IMR-90 (cell line): ENCODE data around the gene CDC14A. TPM values are rescaled to one million over a fixed set of nuclear protein-coding genes. Genes with fewer than 3 reads are reported as not detected.

Source experiments
- ATAC-seq: fragments of 200-7000 bp; cut with Tn5 transposase; 2 replicates; pipeline ENCODE4 v1.9.1; 2020; ENCODE audit warnings: low read depth, mild to moderate bottlenecking, moderate library complexity
- BruUV-seq: library from RNA; stranded (reverse); fragments of 400-500 nt; replicated peaks from 2 replicates; lab custom pipeline; 2021; lab: Mats Ljungman, UMichigan
- CTCF ChIA-PET: fragments of 300-600 bp; formaldehyde crosslinking; extraction: SDS; loops from one replicate; lab custom pipeline; 2021; ENCODE audit warnings: antibody characterized with exemption; lab: Yijun Ruan, JAX
- POLR2A ChIA-PET: fragments of 300-600 bp; sonication (Branson Sonifier 250); formaldehyde crosslinking; loops from one replicate; lab custom pipeline; 2022; ENCODE audit warnings: antibody characterized with exemption; ENCODE audit not compliant: unreplicated experiment; lab: Charles Lee
- DNase-seq: peaks from one replicate; pipeline ENCODE4 v3.0.0; 2013
- H2AFZ ChIP-seq: replicated peaks from 2 replicates; pipeline ENCODE3; 2013; ENCODE audit warnings: low read length, mild to moderate bottlenecking; ENCODE audit not compliant: poor library complexity
- H2AK5ac ChIP-seq: 2 replicates; pipeline ENCODE4 v1.6.1; 2013; ENCODE audit warnings: low read depth, low read length, inconsistent platforms
- H2AK9ac ChIP-seq: replicated peaks from 2 replicates; pipeline ENCODE3; 2013; ENCODE audit warnings: mild to moderate bottlenecking, low read depth, low read length, moderate library complexity; ENCODE audit not compliant: poor library complexity
- H2BK120ac ChIP-seq: 2 replicates; pipeline ENCODE4 v1.6.1; 2013; ENCODE audit warnings: low read depth, low read length, inconsistent platforms
- H2BK15ac ChIP-seq: 3 replicates; pipeline ENCODE4 v1.6.1; 2013; ENCODE audit warnings: low read depth, low read length, inconsistent platforms
- H2BK20ac ChIP-seq: 2 replicates; pipeline ENCODE4 v1.6.1; 2013; ENCODE audit warnings: low read depth, mild to moderate bottlenecking, inconsistent platforms, low read length, moderate library complexity
- H2BK5ac ChIP-seq: 2 replicates; pipeline ENCODE4 v1.6.1; 2013; ENCODE audit warnings: mild to moderate bottlenecking, low read depth, low read length, inconsistent platforms; ENCODE audit not compliant: poor library complexity, severe bottlenecking
- H3K14ac ChIP-seq: replicated peaks from 2 replicates; pipeline ENCODE4 v1.6.1; 2013; ENCODE audit warnings: low read depth, low read length, inconsistent platforms
- H3K18ac ChIP-seq: 2 replicates; pipeline ENCODE4 v1.6.1; 2013; ENCODE audit warnings: low read depth, low read length, control low read depth
- H3K23ac ChIP-seq: 2 replicates; pipeline ENCODE4 v1.6.1; 2013; ENCODE audit warnings: low read depth, low read length, inconsistent platforms
- H3K27ac ChIP-seq: 2 replicates; pipeline ENCODE4 v1.5.1; 2013; ENCODE audit warnings: mild to moderate bottlenecking, control low read depth, low read length; ENCODE audit not compliant: insufficient read depth
- H3K27me3 ChIP-seq: 2 replicates; pipeline ENCODE4 v1.6.1; 2013; ENCODE audit warnings: low read length; ENCODE audit not compliant: control insufficient read depth, insufficient read depth
- H3K36me3 ChIP-seq: 2 replicates; pipeline ENCODE4 v1.6.1; 2013; ENCODE audit warnings: low read length, mixed read lengths; ENCODE audit not compliant: control insufficient read depth, insufficient read depth
- H3K4ac ChIP-seq: 2 replicates; pipeline ENCODE4 v1.6.1; 2013; ENCODE audit warnings: low read depth, low read length, inconsistent platforms
- H3K4me1 ChIP-seq: 2 replicates; pipeline ENCODE4 v1.6.1; 2013; ENCODE audit warnings: low read length, mixed read lengths; ENCODE audit not compliant: control insufficient read depth, insufficient read depth
- H3K4me2 ChIP-seq: 2 replicates; pipeline ENCODE4 v1.6.1; 2013; ENCODE audit warnings: low read depth, mild to moderate bottlenecking, control low read depth, low read length, moderate library complexity
- H3K4me3 ChIP-seq: 2 replicates; pipeline ENCODE4 v1.5.1; 2013; ENCODE audit warnings: low read depth, mild to moderate bottlenecking, control low read depth, low read length, moderate library complexity; ENCODE audit not compliant: insufficient read depth
- H3K56ac ChIP-seq: 2 replicates; pipeline ENCODE4 v1.6.1; 2013; ENCODE audit warnings: low read length, inconsistent platforms; ENCODE audit not compliant: insufficient read depth; ENCODE audit errors: extremely low read depth
- H3K79me1 ChIP-seq, 2 experiments: 2 replicates each; pipeline ENCODE4 v1.6.1; 2013; ENCODE audit warnings: low read length in 2 of 2, inconsistent platforms in 1 of 2, low read depth in 1 of 2
- H3K9ac ChIP-seq: 2 replicates; pipeline ENCODE4 v1.6.1; 2013; ENCODE audit warnings: low read depth, low read length, control low read depth
- H3K9me1 ChIP-seq: 2 replicates; pipeline ENCODE4 v1.6.1; 2013; ENCODE audit warnings: low read length, inconsistent platforms; ENCODE audit not compliant: insufficient read depth
- H3K9me3 ChIP-seq: 2 replicates; pipeline ENCODE4 v1.6.1; 2013; ENCODE audit warnings: low read length; ENCODE audit not compliant: control insufficient read depth, insufficient read depth
- H4K20me1 ChIP-seq: 2 replicates; pipeline ENCODE4 v1.6.1; 2013; ENCODE audit warnings: low read length, inconsistent platforms; ENCODE audit not compliant: insufficient read depth
- H4K5ac ChIP-seq: 2 replicates; pipeline ENCODE4 v1.6.1; 2013; ENCODE audit warnings: mild to moderate bottlenecking, low read depth, low read length, control low read depth
- H4K8ac ChIP-seq, 2 experiments: 2 replicates each; pipeline ENCODE4 v1.6.1; 2013; ENCODE audit warnings: low read depth in 2 of 2, low read length in 2 of 2, control low read depth in 1 of 2, inconsistent platforms in 1 of 2
- H4K91ac ChIP-seq: 2 replicates; pipeline ENCODE4 v1.6.1; 2013; ENCODE audit warnings: low read depth, low read length, inconsistent platforms; ENCODE audit not compliant: insufficient read depth
- BHLHE40 ChIP-seq: fragments of 150-350 bp; IDR thresholded peaks from 2 replicates; pipeline ENCODE4 v1.6.1; 2016; ENCODE audit warnings: mild to moderate bottlenecking, low read depth, low read length
- CEBPB ChIP-seq: IDR thresholded peaks from 2 replicates; pipeline ENCODE4 v1.6.1; 2012; ENCODE audit warnings: low read depth, low read length, improper control_type of control experiment
- CHD1 ChIP-seq: IDR thresholded peaks from 2 replicates; pipeline ENCODE4 v1.6.1; 2012; ENCODE audit warnings: low read depth, low read length, improper control_type of control experiment
- FOS ChIP-seq: fragments of 150-350 bp; IDR thresholded peaks from 2 replicates; pipeline ENCODE4 v1.6.1; 2016; ENCODE audit warnings: low read depth, low read length
- MAFK ChIP-seq: IDR thresholded peaks from 2 replicates; pipeline ENCODE4 v1.6.1; 2012; ENCODE audit warnings: low read depth, low read length, improper control_type of control experiment
- MAZ ChIP-seq: IDR thresholded peaks from 2 replicates; pipeline ENCODE4 v1.6.1; 2012; ENCODE audit warnings: low read depth, mild to moderate bottlenecking, low read length, improper control_type of control experiment, moderate library complexity, borderline replicate concordance
- MXI1 ChIP-seq: IDR thresholded peaks from 2 replicates; pipeline ENCODE4 v1.6.1; 2012; ENCODE audit warnings: low read depth, mild to moderate bottlenecking, low read length, moderate library complexity, borderline replicate concordance
- NFE2L2 ChIP-seq: fragments of 150-350 bp; IDR thresholded peaks from 2 replicates; pipeline ENCODE4 v1.6.1; 2016; ENCODE audit warnings: low read depth, mild to moderate bottlenecking, low read length
- POLR2A ChIP-seq: IDR thresholded peaks from 2 replicates; pipeline ENCODE4 v1.6.1; 2012; ENCODE audit warnings: mild to moderate bottlenecking, low read depth, low read length
- RAD21 ChIP-seq: IDR thresholded peaks from 2 replicates; pipeline ENCODE4 v1.6.1; 2012; ENCODE audit warnings: low read length, improper control_type of control experiment
- RCOR1 ChIP-seq: IDR thresholded peaks from 2 replicates; pipeline ENCODE4 v1.6.1; 2012; ENCODE audit warnings: mild to moderate bottlenecking, low read length, improper control_type of control experiment; ENCODE audit not compliant: insufficient replicate concordance
- RFX5 ChIP-seq: IDR thresholded peaks from 2 replicates; pipeline ENCODE4 v1.8.0; 2012; ENCODE audit warnings: low read depth, mild to moderate bottlenecking, low read length, moderate library complexity
- SMC3 ChIP-seq: fragments of 150-350 bp; IDR thresholded peaks from 2 replicates; pipeline ENCODE4 v1.6.1; 2016; ENCODE audit warnings: low read depth, mild to moderate bottlenecking, antibody characterized with exemption, low read length, moderate library complexity
- WGBS, 2 experiments: methylation state at CpG; one replicate each; pipeline versions ENCODE4 v1.1.5 to v1.1.7; 2013; ENCODE audit warnings: missing lambda C conversion rate in 2 of 2; ENCODE audit not compliant: insufficient read length in 1 of 2; ENCODE audit errors: extremely low coverage in 2 of 2; 5-methylcytosine and 5-hydroxymethylcytosine counted together
- dilution Hi-C: fragments of 300-500 bp; cut with HindIII; formaldehyde crosslinking; loops from one replicate; pipeline ENCODE4 v1.14.3; 2018; ENCODE audit warnings: low sequenced_read_pairs; ENCODE audit not compliant: unreplicated experiment
- in situ Hi-C: fragments of 300-500 bp; cut with MboI; formaldehyde crosslinking; loops from 3 replicates; pipeline ENCODE4 v1.14.3; 2019; ENCODE audit warnings: low sequenced_read_pairs, inconsistent platforms, mixed read lengths
- intact Hi-C: fragments of 100-400 bp; cut with micrococcal nuclease; formaldehyde crosslinking; loops from 2 replicates; pipeline ENCODE4 v1.10.0; 2022
- polyA plus RNA-seq, 3 experiments: library from polyadenylated mRNA; depleted of rRNA; stranded (reverse); fragments of >200 nt; gene quantifications; 2 replicates each; pipeline ENCODE4 v1.2.3, GENCODE V29; 2012; ENCODE audit warnings: low replicate concordance in 1 of 3
- total RNA-seq: library from RNA; depleted of rRNA; stranded (reverse); fragments of >200 nt; gene quantifications from 2 replicates; pipeline ENCODE4 v1.2.3, GENCODE V29; 2012
- TF ChIP-seq, protein P1 (sequence below): fragments of 150-350 bp; IDR thresholded peaks from 2 replicates; pipeline ENCODE4 v1.6.1; 2016; ENCODE audit warnings: low read depth, mild to moderate bottlenecking, low read length, moderate library complexity, borderline replicate concordance
- TF ChIP-seq, protein P2 (sequence below): conservative IDR thresholded peaks from 2 replicates; pipeline ENCODE4 v1.5.1; 2012; ENCODE audit warnings: mild to moderate bottlenecking, low read depth, low read length, improper control_type of control experiment
- TF ChIP-seq, protein P3 (sequence below): fragments of 150-350 bp; IDR thresholded peaks from 2 replicates; pipeline ENCODE4 v1.6.1; 2017; ENCODE audit warnings: mild to moderate bottlenecking, antibody characterized with exemption, low read length, low read depth

The CDC14A gene
- total and polyA plus RNA-seq, 2 of the 4 experiments (the other 2 are of a cell fraction): 1.7 to 3.0 TPM

DNA sequence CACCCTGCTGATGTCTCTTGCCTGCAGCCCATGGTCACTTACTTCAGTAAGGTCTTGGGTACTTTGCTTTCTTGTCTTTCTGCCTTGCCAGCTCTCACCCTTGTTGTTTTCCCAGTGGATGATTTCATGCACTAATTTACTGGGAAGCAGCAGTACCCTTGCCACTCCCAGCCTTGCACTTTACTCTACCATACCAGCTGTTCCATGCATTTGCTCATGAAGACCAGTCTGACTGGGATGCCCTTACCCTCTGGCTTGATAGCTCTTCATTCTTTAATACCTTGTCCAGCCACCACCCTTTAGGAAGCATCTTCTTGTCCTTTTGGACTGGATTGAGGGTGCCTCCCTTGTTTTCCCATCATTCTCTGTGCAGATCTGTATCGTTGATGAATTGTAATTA lies 28.3 kb downstream of the CDC14A start:
- Histone ChIP-seq H3K9ac (no peak overlapping the region), H2BK120ac (no peak overlapping the region), H3K4me2 (no peak overlapping the region), H2BK15ac (no peak overlapping the region), H4K5ac (no peak overlapping the region), H2AFZ (no peak overlapping the region), H3K14ac (no peak overlapping the region), H3K4ac (no peak overlapping the region), H4K91ac (no peak overlapping the region), H3K27me3 (no peaks in the 10 kb centered on the region), H2BK5ac (no peak overlapping the region), H4K20me1 (no peaks in the 10 kb centered on the region), H3K9me3 (no peaks in the 10 kb centered on the region), H3K36me3 (no peaks in the 10 kb centered on the region), H3K56ac (no peak overlapping the region), H4K8ac (no peak overlapping the region), H3K23ac (no peak overlapping the region), H3K4me3 (no peak overlapping the region), H2AK5ac (no peak overlapping the region), H3K18ac (no peak overlapping the region), H3K79me1 (peaks cover 0 to 4% of the 10 kb centered on the region in 2 experiments; a peak in 1 of 4 replicates), H3K27ac (no peak overlapping the region), H2AK9ac (no peak overlapping the region), H3K4me1 (no peaks in the 10 kb centered on the region; the same call in 1 of the 2 replicates), H3K9me1 (peaks cover 7% of the 10 kb centered on the region; the same call in 1 of the 2 replicates), H2BK20ac (no peak overlapping the region)
- intact Hi-C loops (no loop called here), dilution Hi-C loops (no loop called here), in situ Hi-C loops (no loop called here)
- WGBS, 2 experiments: no CpG with 5 or more reads among the region's 1 CpG
- ChIA-PET CTCF (interaction anchor here (0.6 kb wide), 1 partner anchor 553 kb away, joined by 3 read pairs; no protein-coding TSS in a partner anchor), POLR2A (no interaction called here)
- ATAC-seq: no peak
- TF ChIP-seq, protein P1, sequence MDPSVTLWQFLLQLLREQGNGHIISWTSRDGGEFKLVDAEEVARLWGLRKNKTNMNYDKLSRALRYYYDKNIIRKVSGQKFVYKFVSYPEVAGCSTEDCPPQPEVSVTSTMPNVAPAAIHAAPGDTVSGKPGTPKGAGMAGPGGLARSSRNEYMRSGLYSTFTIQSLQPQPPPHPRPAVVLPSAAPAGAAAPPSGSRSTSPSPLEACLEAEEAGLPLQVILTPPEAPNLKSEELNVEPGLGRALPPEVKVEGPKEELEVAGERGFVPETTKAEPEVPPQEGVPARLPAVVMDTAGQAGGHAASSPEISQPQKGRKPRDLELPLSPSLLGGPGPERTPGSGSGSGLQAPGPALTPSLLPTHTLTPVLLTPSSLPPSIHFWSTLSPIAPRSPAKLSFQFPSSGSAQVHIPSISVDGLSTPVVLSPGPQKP: no peak
- TF ChIP-seq BHLHE40 (no peak), SMC3 (no peak), MAFK (no peak), NFE2L2 (no peak), RAD21 (no peak), RCOR1 (no peak), MXI1 (no peak), RFX5 (no peak), CEBPB (no peak), MAZ (no peak), POLR2A (no peak), CHD1 (no peak), FOS (no peak)
- TF ChIP-seq, protein P2, sequence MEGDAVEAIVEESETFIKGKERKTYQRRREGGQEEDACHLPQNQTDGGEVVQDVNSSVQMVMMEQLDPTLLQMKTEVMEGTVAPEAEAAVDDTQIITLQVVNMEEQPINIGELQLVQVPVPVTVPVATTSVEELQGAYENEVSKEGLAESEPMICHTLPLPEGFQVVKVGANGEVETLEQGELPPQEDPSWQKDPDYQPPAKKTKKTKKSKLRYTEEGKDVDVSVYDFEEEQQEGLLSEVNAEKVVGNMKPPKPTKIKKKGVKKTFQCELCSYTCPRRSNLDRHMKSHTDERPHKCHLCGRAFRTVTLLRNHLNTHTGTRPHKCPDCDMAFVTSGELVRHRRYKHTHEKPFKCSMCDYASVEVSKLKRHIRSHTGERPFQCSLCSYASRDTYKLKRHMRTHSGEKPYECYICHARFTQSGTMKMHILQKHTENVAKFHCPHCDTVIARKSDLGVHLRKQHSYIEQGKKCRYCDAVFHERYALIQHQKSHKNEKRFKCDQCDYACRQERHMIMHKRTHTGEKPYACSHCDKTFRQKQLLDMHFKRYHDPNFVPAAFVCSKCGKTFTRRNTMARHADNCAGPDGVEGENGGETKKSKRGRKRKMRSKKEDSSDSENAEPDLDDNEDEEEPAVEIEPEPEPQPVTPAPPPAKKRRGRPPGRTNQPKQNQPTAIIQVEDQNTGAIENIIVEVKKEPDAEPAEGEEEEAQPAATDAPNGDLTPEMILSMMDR: no peak
- TF ChIP-seq, protein P3, sequence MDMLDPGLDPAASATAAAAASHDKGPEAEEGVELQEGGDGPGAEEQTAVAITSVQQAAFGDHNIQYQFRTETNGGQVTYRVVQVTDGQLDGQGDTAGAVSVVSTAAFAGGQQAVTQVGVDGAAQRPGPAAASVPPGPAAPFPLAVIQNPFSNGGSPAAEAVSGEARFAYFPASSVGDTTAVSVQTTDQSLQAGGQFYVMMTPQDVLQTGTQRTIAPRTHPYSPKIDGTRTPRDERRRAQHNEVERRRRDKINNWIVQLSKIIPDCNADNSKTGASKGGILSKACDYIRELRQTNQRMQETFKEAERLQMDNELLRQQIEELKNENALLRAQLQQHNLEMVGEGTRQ: no peak
- DNase-seq: no peak
- no TSS peak for BruUV-seq
